Measurements from ENCODE around the gene BCORL1.

Gene BCORL1

GRCh38 chrX:130060122-130061069, 78.0 kb downstream of the BCORL1 start:
- ATAC-seq (peak; percentile 91), DNase-seq (peak; percentile 88)

DNA sequence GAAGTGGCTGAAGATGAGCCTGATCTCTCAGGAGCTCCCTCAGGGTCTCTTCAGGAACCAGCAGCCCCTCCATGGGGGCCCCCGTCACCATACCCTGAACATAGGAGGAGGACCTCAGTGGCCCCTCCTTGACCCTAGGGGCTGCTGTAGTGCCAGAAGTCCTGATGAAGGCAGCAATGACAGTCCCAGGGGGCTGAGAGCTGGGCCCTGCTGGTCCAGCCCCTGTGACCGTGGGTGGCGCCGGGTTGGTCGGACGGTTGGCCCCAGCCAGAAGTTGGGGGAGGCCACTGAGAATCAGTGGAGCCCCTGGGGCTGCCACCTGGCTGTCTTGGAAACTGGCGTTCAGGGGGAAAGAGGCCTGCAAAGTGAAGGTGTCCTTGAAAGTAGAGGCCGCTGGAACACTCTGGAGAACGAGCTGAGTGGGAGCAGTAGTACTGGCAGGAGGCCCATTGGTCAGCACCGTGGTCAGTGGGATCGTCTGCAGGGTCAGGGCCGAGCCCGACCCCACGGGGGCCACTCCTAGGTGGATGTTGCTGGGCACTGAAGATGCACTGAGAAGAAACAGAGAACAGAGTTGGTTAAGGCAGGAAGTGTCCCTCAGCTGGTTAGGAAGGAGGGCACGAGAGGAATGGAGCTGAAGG, 84.7 kb downstream of the BCORL1 start:
- DNase-seq (no peak), ATAC-seq (no peak)

- ATAC-seq (no peak), DNase-seq (no peak)
Measured at GRCh38 chrX:130071611-130072344, 89.3 kb downstream of the BCORL1 start.

DNA sequence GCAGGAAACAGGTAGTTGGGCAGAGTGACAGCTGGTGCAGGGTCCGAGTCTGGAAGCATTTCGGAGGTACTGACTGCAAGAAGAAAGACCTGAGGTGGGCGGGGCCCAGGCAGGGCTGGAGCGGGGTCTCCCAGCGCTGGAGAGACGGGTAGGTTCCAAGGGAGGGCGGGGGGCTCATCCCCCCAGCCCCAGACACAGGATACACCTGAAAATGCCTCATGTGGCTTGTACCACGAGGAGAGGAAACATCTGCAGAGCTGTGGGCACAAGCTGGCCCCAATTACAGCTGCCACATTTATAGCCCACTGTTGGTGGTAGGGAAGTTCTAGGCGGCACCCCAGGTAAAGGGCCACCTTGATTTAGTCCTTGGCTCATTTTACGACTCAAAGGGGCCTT, 89.9 kb downstream of the BCORL1 start:
- DNase-seq = no peak
- no peak for ATAC-seq

- ATAC-seq (no peak), DNase-seq (no peak)
Measured at GRCh38 chrX:130075777-130076176, 93.3 kb downstream of the BCORL1 start.

GRCh38 chrX:130079824-130080406, 97.5 kb downstream of the BCORL1 start:
- no peak for ATAC-seq
- DNase-seq = peak; percentile 53

DNA sequence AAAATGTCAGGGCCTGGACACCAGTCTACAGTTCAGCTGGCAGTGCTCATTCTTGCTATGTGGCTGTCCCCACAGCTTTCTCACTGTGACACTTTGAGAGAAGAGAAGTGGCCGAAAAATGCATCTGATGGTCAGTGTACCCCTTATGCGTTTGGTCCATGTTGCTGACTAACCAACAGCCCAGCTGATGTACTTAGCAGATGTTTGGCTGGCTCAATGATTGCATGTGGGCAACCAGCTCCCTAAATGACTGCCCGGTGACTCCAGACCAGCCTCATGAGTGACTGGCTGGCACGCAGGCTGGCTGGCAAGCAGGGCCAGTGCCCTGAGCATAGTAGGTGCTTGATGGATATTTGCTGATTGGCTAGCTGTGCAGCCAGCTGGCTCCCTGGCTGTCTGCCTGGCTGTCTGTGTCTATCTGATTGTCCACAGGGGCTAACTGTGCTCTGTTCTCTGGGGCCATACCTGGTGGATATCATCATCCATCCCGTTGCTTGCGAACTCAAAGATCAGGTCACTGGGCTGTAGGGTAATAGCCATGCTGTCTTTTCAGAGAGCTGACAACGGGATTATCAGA, 98.4 kb downstream of the BCORL1 start:
- no peak for DNase-seq

GRCh38 chrX:130081421-130082045, 99.1 kb downstream of the BCORL1 start:
- ATAC-seq = no peak
- DNase-seq = no peak

More for the DNA sequence above, 98.4 kb downstream of the BCORL1 start:
- ATAC-seq = no peak

- ATAC-seq (peak; percentile 72), DNase-seq (peak; percentile 69)
Measured at GRCh38 chrX:130082244-130083106, 100.0 kb downstream of the BCORL1 start.

- DNase-seq = no peak
- no peak for ATAC-seq
Measured at GRCh38 chrX:130083107-130083490, 100.7 kb downstream of the BCORL1 start.

DNA sequence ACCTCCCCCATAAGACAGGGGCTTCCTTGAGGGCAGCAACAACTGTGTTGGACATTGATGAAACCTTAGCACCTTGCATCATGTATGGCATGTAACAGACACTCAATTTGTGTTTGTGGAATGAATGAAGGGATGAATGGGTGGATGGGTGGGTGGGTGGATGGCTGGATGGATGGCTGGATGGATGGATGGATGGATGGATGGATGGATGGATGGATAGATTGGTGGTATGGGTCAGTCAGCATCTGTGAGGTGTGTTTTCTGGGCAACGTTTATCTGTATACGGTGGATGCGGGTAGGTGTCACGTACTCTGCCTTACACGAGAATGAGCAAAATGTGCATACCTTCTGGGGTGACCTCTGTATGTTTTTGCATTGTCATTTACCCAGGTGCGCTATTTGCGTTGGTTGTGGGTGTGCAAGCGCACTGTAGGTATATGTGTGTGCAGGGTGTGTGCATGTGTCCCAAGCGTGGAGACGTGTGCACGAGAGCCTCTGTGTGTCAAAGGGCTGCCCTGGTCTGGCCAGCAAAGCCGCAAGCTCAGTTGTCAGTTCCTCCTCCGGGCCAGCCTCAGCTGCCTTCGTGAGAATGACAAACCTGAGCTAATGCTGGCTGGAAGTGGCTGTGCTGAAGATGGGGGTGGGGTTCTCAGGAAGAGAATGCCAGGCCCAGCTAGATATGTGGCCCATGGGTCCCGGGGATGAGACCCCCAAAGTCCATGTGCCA, 101.4 kb downstream of the BCORL1 start:
- DNase-seq (peak; percentile 17), ATAC-seq (no peak)

GRCh38 chrX:130084631-130085237, 102.3 kb downstream of the BCORL1 start:
- DNase-seq (peak; percentile 14), ATAC-seq (peak; percentile 24)

- peak; percentile 21 for DNase-seq
Measured at GRCh38 chrX:130085551-130086446, 103.4 kb downstream of the BCORL1 start.

DNA sequence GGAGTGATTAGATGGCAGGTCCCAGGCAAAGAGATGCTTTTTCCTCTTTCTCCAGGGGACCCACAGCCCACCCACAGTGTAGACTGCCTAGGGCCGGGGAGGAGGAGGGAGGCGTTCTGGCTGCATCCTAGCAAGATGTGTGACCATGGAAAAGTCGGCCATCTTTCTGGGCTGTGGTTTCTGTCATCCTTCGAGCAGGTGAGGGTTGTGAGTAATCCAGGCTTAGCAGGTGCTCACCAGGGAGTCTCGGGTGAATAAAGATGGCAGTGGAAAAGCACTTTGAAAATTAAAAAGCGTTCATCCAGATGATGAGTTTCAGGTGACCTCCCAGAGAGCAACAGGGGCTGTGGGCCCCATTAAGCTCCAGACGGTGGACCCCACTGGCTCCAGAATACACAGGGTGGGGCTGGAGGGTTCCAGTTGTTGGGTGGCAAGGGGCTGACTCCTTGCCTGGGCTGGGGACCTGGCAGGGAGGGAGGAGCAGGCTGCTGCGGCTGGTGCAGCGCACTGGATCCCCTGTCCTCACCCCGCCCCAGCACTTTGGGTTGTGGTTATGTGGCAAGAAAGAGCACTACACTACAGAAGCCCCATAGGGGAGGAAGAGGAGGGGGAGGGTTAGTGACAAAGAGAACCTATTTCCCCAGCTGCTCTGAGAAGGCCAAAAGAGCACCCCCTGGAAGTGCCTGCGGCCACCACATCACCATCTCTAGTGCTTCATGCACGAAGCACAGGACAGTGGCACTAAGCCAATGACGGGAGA, 104.2 kb downstream of the BCORL1 start:
- DNase-seq = peak; percentile 72

More at GRCh38 chrX:130085551-130086446, 103.4 kb downstream of the BCORL1 start:
- no peak for ATAC-seq

GRCh38 chrX:130090364-130090763, 107.9 kb downstream of the BCORL1 start:
- ATAC-seq = no peak
- no peak for DNase-seq

More for the DNA sequence above, 104.2 kb downstream of the BCORL1 start:
- ATAC-seq = peak; percentile 70

DNA sequence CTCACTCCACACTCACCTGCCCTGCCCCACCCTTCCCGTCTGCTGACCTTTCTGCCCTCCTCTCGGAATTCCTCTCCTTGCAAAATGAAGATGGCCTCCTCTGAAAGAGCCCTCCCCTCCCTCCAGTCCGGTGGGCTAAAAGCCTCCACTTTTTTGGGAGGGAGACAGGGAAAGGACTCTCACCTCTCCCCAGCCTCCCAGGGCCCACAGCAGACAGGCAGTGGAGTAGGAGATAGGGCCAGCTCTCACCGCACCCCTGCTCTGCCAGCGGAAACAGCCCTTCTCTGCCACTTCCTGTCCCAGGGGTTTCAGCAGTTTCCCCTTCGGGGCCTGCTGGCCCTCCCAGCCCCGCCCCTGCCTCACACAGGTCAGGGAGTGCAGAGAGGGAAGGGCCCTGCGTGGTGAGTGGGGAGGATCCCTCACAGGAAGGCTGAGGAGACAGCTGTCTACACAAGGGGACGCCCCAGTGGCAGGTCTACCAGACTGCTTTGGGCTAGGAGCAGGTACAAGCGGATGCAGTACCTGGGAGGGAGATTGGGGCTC, 109.6 kb downstream of the BCORL1 start:
- peak; percentile 99 for ATAC-seq
- peak; percentile 82 for DNase-seq

DNA sequence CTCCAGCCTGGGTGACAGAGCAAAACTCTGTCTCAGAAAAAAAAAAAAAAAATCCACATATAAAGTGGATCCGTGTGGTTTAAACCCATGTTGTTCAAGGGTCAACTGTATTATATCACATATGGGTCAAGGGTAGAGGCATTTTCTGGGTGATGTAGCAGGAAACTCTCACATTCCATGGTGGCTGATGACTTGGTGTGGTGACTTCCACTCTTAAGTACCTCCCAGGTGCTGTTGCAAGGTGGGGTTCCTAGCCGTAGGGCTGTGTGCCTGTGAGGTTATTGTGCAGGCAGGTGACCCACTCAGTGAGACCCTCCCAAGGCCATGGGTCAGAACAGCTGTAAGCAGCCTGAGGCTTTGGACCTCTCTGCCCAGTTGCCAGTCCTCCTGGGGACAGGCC, 110.8 kb downstream of the BCORL1 start:
- ATAC-seq (no peak), DNase-seq (no peak)

All from stimulated activated naive CD8-positive, alpha-beta T cell treated with anti-CD3 and anti-CD28 coated beads, Interleukin-15, Interleukin-2, amounts not matched to agents 100 U/mL and 50 U/mL, for 24 hours (primary cell).